ENCODE data around the gene ALAS1.

GRCh38 chr3:52182196-52182595, 15.8 kb upstream of the ALAS1 start:
- no peak for TF ChIP-seq CTCF (IDR thresholded peaks at IDR 0.05)
- no peak for TF ChIP-seq POLR2A (IDR thresholded peaks at IDR 0.05)
- TF ChIP-seq EP300 (IDR thresholded peaks at IDR 0.05) = no peak

Measured in gastroesophageal sphincter (tissue), 3 donors.